ENCODE data around the gene OSMR.

The OSMR gene

GRCh38 chr5:38870595-38870994, 24.8 kb downstream of the OSMR start:
- no peak overlapping the region for H3K4me3 ChIP-seq (ENCODE audit: low read depth in 1 of 2, low read length in 2 of 2)
- no peak overlapping the region for H3K9ac ChIP-seq (ENCODE audit: low read depth, low read length)
- no peak overlapping the region for H3K4me2 ChIP-seq (ENCODE audit: insufficient read depth, low read length)
- H3K79me2 ChIP-seq (ENCODE audit: insufficient read depth, low read length), result no peaks in the 10 kb centered on the region
- H3K36me3 ChIP-seq (ENCODE audit: insufficient read depth, low read length), result no peaks in the 10 kb centered on the region
- no peaks in the 10 kb centered on the region for H3K4me1 ChIP-seq (ENCODE audit: insufficient read depth, low read length)
- no peaks in the 10 kb centered on the region for H4K20me1 ChIP-seq (ENCODE audit: insufficient read depth, low read length)
- H3K27me3 ChIP-seq (ENCODE audit: insufficient read depth, low read length, poor library complexity), result no peaks in the 10 kb centered on the region
- no peak overlapping the region for H2AFZ ChIP-seq (ENCODE audit: low read depth, low read length)
- no peak for TF ChIP-seq EZH2 (IDR thresholded peaks at IDR 0.05; ENCODE audit: borderline replicate concordance, low read depth, low read length, severe bottlenecking)
- no peak for TF ChIP-seq CTCF (IDR thresholded peaks at IDR 0.05; ENCODE audit: borderline replicate concordance, extremely low read depth, low read length, poor library complexity, severe bottlenecking)
- DNase-seq (no peak), ATAC-seq (ENCODE audit: insufficient read depth, low read depth) (no peak)
- H3K27ac ChIP-seq (ENCODE audit: low read length), result no peak overlapping the region
- peaks cover 1% of the 10 kb centered on the region for H3K9me3 ChIP-seq (ENCODE audit: insufficient read depth, low read length, severe bottlenecking)

GRCh38 chr5:38871058-38871605, 25.3 kb downstream of the OSMR start:
- no peak overlapping the region for H3K4me2 ChIP-seq (ENCODE audit: insufficient read depth, low read length)
- H3K27ac ChIP-seq (ENCODE audit: low read length), result no peak overlapping the region
- H2AFZ ChIP-seq (ENCODE audit: low read depth, low read length), result no peak overlapping the region
- no peaks in the 10 kb centered on the region for H3K4me1 ChIP-seq (ENCODE audit: insufficient read depth, low read length)
- no peaks in the 10 kb centered on the region for H4K20me1 ChIP-seq (ENCODE audit: insufficient read depth, low read length)
- TF ChIP-seq EZH2 (IDR thresholded peaks at IDR 0.05; ENCODE audit: borderline replicate concordance, low read depth, low read length, severe bottlenecking), result no peak
- no peak for TF ChIP-seq CTCF (IDR thresholded peaks at IDR 0.05; ENCODE audit: borderline replicate concordance, extremely low read depth, low read length, poor library complexity, severe bottlenecking)
- no peak overlapping the region for H3K4me3 ChIP-seq (ENCODE audit: low read depth in 1 of 2, low read length in 2 of 2)
- H3K79me2 ChIP-seq (ENCODE audit: insufficient read depth, low read length), result no peaks in the 10 kb centered on the region
- no peaks in the 10 kb centered on the region for H3K9me3 ChIP-seq (ENCODE audit: insufficient read depth, low read length, severe bottlenecking)
- no peak for DNase-seq
- no peak overlapping the region for H3K9ac ChIP-seq (ENCODE audit: low read depth, low read length)
- H3K27me3 ChIP-seq (ENCODE audit: insufficient read depth, low read length, poor library complexity), result no peaks in the 10 kb centered on the region
- no peak for ATAC-seq (ENCODE audit: insufficient read depth, low read depth)
- no peaks in the 10 kb centered on the region for H3K36me3 ChIP-seq (ENCODE audit: insufficient read depth, low read length)

- Histone ChIP-seq H3K9me3 (ENCODE audit: insufficient read depth, low read length, severe bottlenecking) (no peaks in the 10 kb centered on the region), H3K79me2 (ENCODE audit: insufficient read depth, low read length) (no peaks in the 10 kb centered on the region), H3K27me3 (ENCODE audit: insufficient read depth, low read length, poor library complexity) (no peaks in the 10 kb centered on the region), H4K20me1 (ENCODE audit: insufficient read depth, low read length) (no peaks in the 10 kb centered on the region), H3K36me3 (ENCODE audit: insufficient read depth, low read length) (no peaks in the 10 kb centered on the region), H3K4me1 (ENCODE audit: insufficient read depth, low read length) (no peaks in the 10 kb centered on the region), H3K4me3 (ENCODE audit: low read depth in 1 of 2, low read length in 2 of 2) (no peak overlapping the region), H2AFZ (ENCODE audit: low read depth, low read length) (no peak overlapping the region), H3K27ac (ENCODE audit: low read length) (no peak overlapping the region), H3K4me2 (ENCODE audit: insufficient read depth, low read length) (no peak overlapping the region), H3K9ac (ENCODE audit: low read depth, low read length) (no peak overlapping the region)
- TF ChIP-seq EZH2 (IDR thresholded peaks at IDR 0.05; ENCODE audit: borderline replicate concordance, low read depth, low read length, severe bottlenecking) (no peak), CTCF (IDR thresholded peaks at IDR 0.05; ENCODE audit: borderline replicate concordance, extremely low read depth, low read length, poor library complexity, severe bottlenecking) (no peak)
- no peak; the same call in 2 of the 3 replicates for ATAC-seq (ENCODE audit: insufficient read depth, low read depth)
- DNase-seq, result no peak
Observed at GRCh38 chr5:38871790-38872551, 26.2 kb downstream of the OSMR start.

Measured in DND-41 (cell line).